Gastroesophageal sphincter (tissue), 4 donors: Measurements from ENCODE around the gene FAM237B. TPM values are rescaled to one million over a fixed set of nuclear protein-coding genes. Genes with fewer than 3 reads are reported as not detected.

Experiments
- ATAC-seq: fragments of 150-250 bp; one replicate; pipeline ENCODE4 v1.9.1; 2016; ENCODE audit warnings: mild to moderate bottlenecking, moderate library complexity
- H3K27ac ChIP-seq, 4 donors: fragments of 200-600 bp; sonication (generic) in 3 of 4; 1 replicate in 3 of 4; 2 replicates in 1 of 4; pipeline ENCODE4 v1.5.1; 2016 to 2019
- H3K27me3 ChIP-seq: fragments of 200-600 bp; sonication (generic); one replicate; pipeline ENCODE4 v1.5.1; 2019
- H3K36me3 ChIP-seq, 2 donors: fragments of 200-600 bp; sonication (generic); one replicate each; pipeline ENCODE4 v1.5.1; 2019; ENCODE audit warnings: control low read depth in 1 of 2
- H3K4me1 ChIP-seq, 3 donors: fragments of 200-600 bp; sonication (generic); 1 replicate in 2 of 3; 2 replicates in 1 of 3; pipeline ENCODE4 v1.5.1; 2016 to 2019; ENCODE audit warnings: control low read depth in 2 of 3
- H3K4me3 ChIP-seq, 2 donors: fragments of 200-600 bp; sonication (generic); one replicate each; pipeline ENCODE4 v1.5.1; 2019; ENCODE audit warnings: mild to moderate bottlenecking in 1 of 2, moderate library complexity in 1 of 2
- H3K9me3 ChIP-seq, 3 donors: fragments of 200-600 bp; sonication (generic); one replicate each; pipeline ENCODE4 v1.5.1; 2017 to 2019; ENCODE audit warnings: control low read depth in 2 of 3
- EP300 ChIP-seq: sonication (generic); formaldehyde crosslinking; IDR thresholded peaks from one replicate; pipeline ENCODE4 v1.6.1; 2017; ENCODE audit warnings: antibody characterized with exemption, mild to moderate bottlenecking
- POLR2A ChIP-seq, 2 donors: fragments of 450-650 bp; IDR thresholded peaks; one replicate each; pipeline ENCODE4 v1.6.1; 2017; ENCODE audit warnings: antibody characterized with exemption in 2 of 2, mild to moderate bottlenecking in 2 of 2, moderate library complexity in 1 of 2
- POLR2AphosphoS5 ChIP-seq: sonication (generic); formaldehyde crosslinking; IDR thresholded peaks from one replicate; pipeline ENCODE4 v1.6.1; 2017; ENCODE audit warnings: antibody characterized with exemption
- WGBS, 2 donors: methylation state at CpG; one replicate each; pipeline ENCODE4 v1.1.5; 2018; ENCODE audit warnings: low coverage in 1 of 2; 5-methylcytosine and 5-hydroxymethylcytosine counted together
- total RNA-seq, 4 donors: library from RNA; depleted of rRNA; stranded (reverse); fragments of >200 nt; gene quantifications; one replicate each; pipeline ENCODE4 v1.1.0, GENCODE V29; 2016
- TF ChIP-seq, protein P1 (sequence below), 4 experiments: fragments of 200-600 bp in 2 of 4; fragments of 450-650 bp in 2 of 4; sonication (generic) in 1 of 4; IDR thresholded peaks; one replicate each; pipeline ENCODE4 v1.5.1; 2017 to 2019; ENCODE audit warnings: antibody characterized with exemption in 4 of 4, mild to moderate bottlenecking in 2 of 4, moderate library complexity in 2 of 4

FAM237B gene
- total RNA-seq, 4 donors from 2014 or later = not detected

GRCh38 chr7:90313907-90314306, 7.2 kb downstream of the FAM237B start:
- Histone ChIP-seq H3K27ac (no peak overlapping the region), H3K27me3 (no peaks in the 10 kb centered on the region), H3K36me3 (peaks cover 0 to 24% of the 10 kb centered on the region in 2 donors), H3K4me3 (no peak overlapping the region), H3K9me3 (no peaks in the 10 kb centered on the region), H3K4me1 (no peaks in the 10 kb centered on the region)
- 59 to 100% methylated on average over 2 to 4 of the region's 4 CpGs for WGBS, 2 donors
- TF ChIP-seq EP300 (no peak), POLR2A (IDR thresholded peaks at IDR 0.05) (no peak)
- TF ChIP-seq, protein P1, sequence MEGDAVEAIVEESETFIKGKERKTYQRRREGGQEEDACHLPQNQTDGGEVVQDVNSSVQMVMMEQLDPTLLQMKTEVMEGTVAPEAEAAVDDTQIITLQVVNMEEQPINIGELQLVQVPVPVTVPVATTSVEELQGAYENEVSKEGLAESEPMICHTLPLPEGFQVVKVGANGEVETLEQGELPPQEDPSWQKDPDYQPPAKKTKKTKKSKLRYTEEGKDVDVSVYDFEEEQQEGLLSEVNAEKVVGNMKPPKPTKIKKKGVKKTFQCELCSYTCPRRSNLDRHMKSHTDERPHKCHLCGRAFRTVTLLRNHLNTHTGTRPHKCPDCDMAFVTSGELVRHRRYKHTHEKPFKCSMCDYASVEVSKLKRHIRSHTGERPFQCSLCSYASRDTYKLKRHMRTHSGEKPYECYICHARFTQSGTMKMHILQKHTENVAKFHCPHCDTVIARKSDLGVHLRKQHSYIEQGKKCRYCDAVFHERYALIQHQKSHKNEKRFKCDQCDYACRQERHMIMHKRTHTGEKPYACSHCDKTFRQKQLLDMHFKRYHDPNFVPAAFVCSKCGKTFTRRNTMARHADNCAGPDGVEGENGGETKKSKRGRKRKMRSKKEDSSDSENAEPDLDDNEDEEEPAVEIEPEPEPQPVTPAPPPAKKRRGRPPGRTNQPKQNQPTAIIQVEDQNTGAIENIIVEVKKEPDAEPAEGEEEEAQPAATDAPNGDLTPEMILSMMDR (IDR thresholded peaks at IDR 0.05) = no peak
- ATAC-seq = no peak

- WGBS, 2 donors = 75 to 94% methylated on average over 2 of the region's 2 CpGs
- H3K36me3 ChIP-seq = peaks cover 0 to 34% of the 10 kb centered on the region in 2 donors
- TF ChIP-seq, protein P1 (IDR thresholded peaks at IDR 0.05) = peak in 1 of 4 experiments; percentile 16
- no peak for TF ChIP-seq POLR2A (IDR thresholded peaks at IDR 0.05)
- no peaks in the 10 kb centered on the region for H3K9me3 ChIP-seq
- no peaks in the 10 kb centered on the region for H3K4me1 ChIP-seq
- H3K27ac ChIP-seq = no peak overlapping the region
- H3K27me3 ChIP-seq = no peaks in the 10 kb centered on the region
- no peak overlapping the region for H3K4me3 ChIP-seq
- ATAC-seq = no peak
These were observed 8.4 kb downstream of the FAM237B start for GRCh38 chr7:90312745-90313144.

- no peaks in the 10 kb centered on the region for H3K9me3 ChIP-seq
- H3K27me3 ChIP-seq = no peaks in the 10 kb centered on the region
- H3K4me3 ChIP-seq = no peak overlapping the region
- no peak for ATAC-seq
- peaks cover 0 to 48% of the 10 kb centered on the region in 2 donors for H3K36me3 ChIP-seq
- no peaks in the 10 kb centered on the region for H3K4me1 ChIP-seq
- TF ChIP-seq POLR2A (IDR thresholded peaks at IDR 0.05) (no peak), POLR2AphosphoS5 (no peak)
- no peak overlapping the region for H3K27ac ChIP-seq
These were observed 9.9 kb downstream of the FAM237B start for GRCh38 chr7:90311175-90311574.

GRCh38 chr7:90309872-90310271, 11.2 kb downstream of the FAM237B start:
- no peaks in the 10 kb centered on the region for H3K27me3 ChIP-seq
- TF ChIP-seq, protein P1 (IDR thresholded peaks at IDR 0.05) = no peak
- TF ChIP-seq EP300 = no peak
- TF ChIP-seq POLR2AphosphoS5 = no peak
- no peak for TF ChIP-seq POLR2A (IDR thresholded peaks at IDR 0.05)
- no peak overlapping the region for H3K4me3 ChIP-seq
- peaks cover 0 to 57% of the 10 kb centered on the region in 2 donors for H3K36me3 ChIP-seq
- no peak overlapping the region for H3K27ac ChIP-seq
- 81 to 93% methylated on average over 4 to 5 of the region's 5 CpGs for WGBS, 2 donors
- ATAC-seq = no peak
- no peaks in the 10 kb centered on the region for H3K9me3 ChIP-seq
- no peaks in the 10 kb centered on the region for H3K4me1 ChIP-seq

GRCh38 chr7:90303241-90303640, 17.9 kb downstream of the FAM237B start:
- Histone ChIP-seq H3K9me3 (no peaks in the 10 kb centered on the region), H3K27me3 (no peaks in the 10 kb centered on the region), H3K36me3 (peaks cover 0 to 34% of the 10 kb centered on the region in 2 donors), H3K4me1 (no peaks in the 10 kb centered on the region), H3K4me3 (no peak overlapping the region), H3K27ac (no peak overlapping the region)
- WGBS, 2 donors = 92 to 100% methylated on average over 1 of the region's 1 CpG
- no peak for ATAC-seq
- TF ChIP-seq POLR2AphosphoS5 = no peak

DNA sequence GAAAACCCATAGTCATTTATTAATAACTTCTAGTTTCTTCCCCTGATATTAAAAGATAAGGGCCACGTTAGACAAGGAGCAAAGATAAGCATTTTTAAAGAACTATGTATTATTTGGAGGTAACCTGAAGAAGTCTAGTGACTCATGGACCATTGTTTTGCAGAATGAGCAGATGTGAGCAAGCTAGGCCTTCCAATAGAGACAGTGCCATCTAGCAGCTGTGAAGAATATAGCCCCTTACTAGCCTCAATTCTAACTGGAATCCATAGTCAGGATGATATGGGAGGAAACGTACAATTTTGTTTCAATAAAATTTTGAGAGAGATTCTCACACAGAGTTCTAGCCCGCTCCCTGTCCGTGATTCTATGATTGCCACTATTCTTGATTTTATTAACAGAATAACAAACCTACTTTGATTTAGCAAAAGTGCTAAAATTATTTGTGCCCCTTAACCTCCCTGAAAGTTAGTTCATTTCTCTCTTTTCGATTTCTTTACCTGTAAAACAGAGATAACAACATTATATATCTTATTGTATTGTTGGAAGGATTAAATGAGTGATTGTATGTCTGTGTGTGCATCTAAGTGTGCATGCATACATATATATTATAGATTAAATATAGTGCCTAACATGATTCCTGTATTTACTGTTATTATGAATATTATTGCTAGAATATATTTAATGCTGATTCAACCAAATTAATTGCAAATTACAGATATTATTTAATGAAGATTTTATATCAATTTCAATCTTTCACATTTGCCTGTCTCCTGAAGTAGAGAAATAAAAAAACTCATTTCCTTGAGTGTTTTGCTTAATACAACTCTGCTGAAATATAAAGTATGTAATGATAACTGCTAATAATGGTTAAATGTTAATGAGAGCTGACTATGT, 22.7 kb downstream of the FAM237B start:
- Histone ChIP-seq H3K4me1 (no peaks in the 10 kb centered on the region), H3K36me3 (no peaks in the 10 kb centered on the region), H3K27me3 (no peaks in the 10 kb centered on the region), H3K4me3 (no peak overlapping the region), H3K9me3 (no peaks in the 10 kb centered on the region), H3K27ac (no peak overlapping the region)
- peak; percentile 73 for ATAC-seq
- whole genome bisulfite sequencing, 2 donors = 42 to 59% methylated on average over 5 of the region's 5 CpGs
- TF ChIP-seq, protein P1 (IDR thresholded peaks at IDR 0.05) = peak in 3 of 4 experiments; percentile 24 to 39 (median 38)
- no peak for TF ChIP-seq EP300
